Prostate gland (tissue), 2 donors: ENCODE data around the gene ZNRD2. TPM values are rescaled to one million over a fixed set of nuclear protein-coding genes. Genes with fewer than 3 reads are reported as not detected.
A peak's percentile ranks its signal among the peaks of the same experiment; 100 is the strongest.

Source experiments
- DNase-seq: peaks from one replicate; pipeline ENCODE4 v3.0.0-alpha.2; 2019; ENCODE audit warnings: low spot score
- H3K27ac ChIP-seq, 2 donors: fragments of 200-600 bp; sonication (generic); 2 replicates each; pipeline ENCODE4 v1.5.1; 2017 to 2019
- H3K27me3 ChIP-seq: fragments of 200-600 bp; sonication (generic); replicated peaks from 2 replicates; pipeline ENCODE4 v1.5.1; 2019; ENCODE audit not compliant: insufficient read depth
- H3K36me3 ChIP-seq, 2 donors: fragments of 200-600 bp; sonication (generic); 1 replicate in 1 of 2; 2 replicates in 1 of 2; pipeline versions ENCODE4 v1.5.1 to v1.8.1; 2017 to 2019
- H3K4me1 ChIP-seq: fragments of 200-600 bp; sonication (generic); replicated peaks from 2 replicates; pipeline ENCODE4 v1.5.1; 2019
- H3K4me3 ChIP-seq, 2 donors: fragments of 200-600 bp; sonication (generic); 2 replicates each; pipeline ENCODE4 v1.5.1; 2017 to 2019
- H3K9me3 ChIP-seq: fragments of 200-600 bp; sonication (generic); 2 replicates; pipeline ENCODE4 v1.5.1; 2017
- POLR2A ChIP-seq: fragments of 450-650 bp; IDR thresholded peaks from one replicate; pipeline ENCODE4 v1.6.1; 2016; ENCODE audit warnings: antibody characterized with exemption, mild to moderate bottlenecking
- POLR2AphosphoS5 ChIP-seq: sonication (generic); formaldehyde crosslinking; IDR thresholded peaks from one replicate; pipeline ENCODE4 v1.6.1; 2017; ENCODE audit warnings: antibody characterized with exemption
- WGBS: methylation state at CpG from one replicate; pipeline ENCODE4 v1.1.5; 2018; 5-methylcytosine and 5-hydroxymethylcytosine counted together
- intact Hi-C: fragments of 100-400 bp; cut with DNase I; formaldehyde crosslinking; loops from one replicate; pipeline ENCODE4 v1.14.2; 2022
- total RNA-seq, 2 donors: library from RNA; depleted of rRNA; stranded (reverse); fragments of >200 nt; gene quantifications; one replicate each; pipeline ENCODE4 v1.1.0, GENCODE V29; 2016
- TF ChIP-seq, protein P1 (sequence below), 4 experiments: fragments of 200-600 bp in 2 of 4; fragments of 450-650 bp in 2 of 4; sonication (generic) in 2 of 4; IDR thresholded peaks; 1 replicate in 3 of 4; 2 replicates in 1 of 4; pipeline ENCODE4 v1.5.1; 2016 to 2019; ENCODE audit warnings: antibody characterized with exemption in 4 of 4, mild to moderate bottlenecking in 2 of 4, moderate library complexity in 2 of 4

ZNRD2 gene
- total RNA-seq, 2 donors from 2014 or later: 72.8 to 98.1 TPM

DNA sequence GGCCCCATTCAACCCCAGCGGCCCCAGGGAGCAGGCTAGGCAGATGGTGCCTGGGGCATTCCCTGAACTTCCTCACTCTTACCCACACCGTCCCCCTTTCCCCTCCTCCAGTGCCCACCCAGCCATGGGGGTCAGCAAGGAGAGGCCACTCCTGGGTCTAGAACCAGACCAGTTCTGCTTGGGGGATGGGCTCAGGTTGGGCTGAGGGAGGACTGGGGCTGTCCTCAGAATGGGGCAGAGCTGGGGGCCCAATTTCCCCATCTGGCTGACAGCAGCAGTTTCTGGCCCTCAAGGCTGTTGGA, 33.0 kb upstream of the ZNRD2 start:
- H3K4me1 ChIP-seq: peaks cover 17% of the 10 kb centered on the region
- H3K36me3 ChIP-seq: peaks cover 7 to 27% of the 10 kb centered on the region in 2 donors
- TF ChIP-seq, protein P1, sequence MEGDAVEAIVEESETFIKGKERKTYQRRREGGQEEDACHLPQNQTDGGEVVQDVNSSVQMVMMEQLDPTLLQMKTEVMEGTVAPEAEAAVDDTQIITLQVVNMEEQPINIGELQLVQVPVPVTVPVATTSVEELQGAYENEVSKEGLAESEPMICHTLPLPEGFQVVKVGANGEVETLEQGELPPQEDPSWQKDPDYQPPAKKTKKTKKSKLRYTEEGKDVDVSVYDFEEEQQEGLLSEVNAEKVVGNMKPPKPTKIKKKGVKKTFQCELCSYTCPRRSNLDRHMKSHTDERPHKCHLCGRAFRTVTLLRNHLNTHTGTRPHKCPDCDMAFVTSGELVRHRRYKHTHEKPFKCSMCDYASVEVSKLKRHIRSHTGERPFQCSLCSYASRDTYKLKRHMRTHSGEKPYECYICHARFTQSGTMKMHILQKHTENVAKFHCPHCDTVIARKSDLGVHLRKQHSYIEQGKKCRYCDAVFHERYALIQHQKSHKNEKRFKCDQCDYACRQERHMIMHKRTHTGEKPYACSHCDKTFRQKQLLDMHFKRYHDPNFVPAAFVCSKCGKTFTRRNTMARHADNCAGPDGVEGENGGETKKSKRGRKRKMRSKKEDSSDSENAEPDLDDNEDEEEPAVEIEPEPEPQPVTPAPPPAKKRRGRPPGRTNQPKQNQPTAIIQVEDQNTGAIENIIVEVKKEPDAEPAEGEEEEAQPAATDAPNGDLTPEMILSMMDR (IDR thresholded peaks at IDR 0.05): no peak
- TF ChIP-seq POLR2A: no peak
- TF ChIP-seq POLR2AphosphoS5: no peak
- no peaks in the 10 kb centered on the region for H3K9me3 ChIP-seq
- intact Hi-C loops: no loop called here
- H3K4me3 ChIP-seq: no peak overlapping the region
- DNase-seq: no peak
- no peak overlapping the region for H3K27ac ChIP-seq
- 58% methylated on average over 2 of the region's 2 CpGs for WGBS
- no peaks in the 10 kb centered on the region for H3K27me3 ChIP-seq

DNA sequence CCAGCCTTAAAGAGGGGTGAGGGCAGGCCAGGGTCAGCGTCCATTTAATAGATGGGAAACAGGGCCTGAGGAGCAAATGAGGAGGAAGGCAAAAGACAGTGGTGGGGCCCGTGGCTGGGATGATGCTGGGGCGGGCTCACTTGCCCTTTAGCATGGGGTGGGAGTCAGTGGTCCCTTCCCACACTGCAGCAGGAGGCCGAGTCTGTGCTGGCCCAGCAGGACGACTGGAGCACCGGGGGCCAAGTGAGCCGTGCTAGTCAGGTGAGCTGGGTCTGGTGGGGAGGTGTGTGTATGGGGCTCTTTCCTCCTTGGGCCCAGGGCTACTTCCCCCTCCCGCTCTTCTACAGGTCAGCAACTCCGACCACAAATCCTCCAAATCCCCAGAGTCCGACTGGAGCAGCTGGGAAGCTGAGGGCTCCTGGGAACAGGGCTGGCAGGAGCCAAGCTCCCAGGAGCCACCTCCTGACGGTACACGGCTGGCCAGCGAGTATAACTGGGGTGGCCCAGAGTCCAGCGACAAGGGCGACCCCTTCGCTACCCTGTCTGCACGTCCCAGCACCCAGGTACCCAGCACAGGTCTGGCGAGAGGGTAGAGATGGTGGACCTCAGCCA, 32.6 kb upstream of the ZNRD2 start:
- H3K4me1 ChIP-seq: peaks cover 17% of the 10 kb centered on the region
- WGBS: 79% methylated on average over 18 of the region's 18 CpGs
- DNase-seq: no peak
- no peak overlapping the region for H3K4me3 ChIP-seq
- no peak overlapping the region for H3K27ac ChIP-seq
- no peak for TF ChIP-seq POLR2A
- TF ChIP-seq, protein P1 (IDR thresholded peaks at IDR 0.05): no peak
- no peak for TF ChIP-seq POLR2AphosphoS5
- intact Hi-C loops: no loop called here
- peaks cover 6 to 26% of the 10 kb centered on the region in 2 donors for H3K36me3 ChIP-seq
- H3K9me3 ChIP-seq: no peaks in the 10 kb centered on the region
- no peaks in the 10 kb centered on the region for H3K27me3 ChIP-seq

- peaks cover 17% of the 10 kb centered on the region for H3K4me1 ChIP-seq
- intact Hi-C loops: no loop called here
- H3K36me3 ChIP-seq: peaks cover 5 to 20% of the 10 kb centered on the region in 2 donors
- DNase-seq: no peak
- TF ChIP-seq POLR2AphosphoS5: no peak
- TF ChIP-seq POLR2A: no peak
- TF ChIP-seq, protein P1 (IDR thresholded peaks at IDR 0.05): no peak
- no peak overlapping the region for H3K4me3 ChIP-seq
- WGBS: 89% methylated on average over 38 of the region's 43 CpGs
- H3K9me3 ChIP-seq: no peaks in the 10 kb centered on the region
- no peaks in the 10 kb centered on the region for H3K27me3 ChIP-seq
- H3K27ac ChIP-seq: no peak overlapping the region
These were observed 31.9 kb upstream of the ZNRD2 start for GRCh38 chr11:65538232-65538914.

DNA sequence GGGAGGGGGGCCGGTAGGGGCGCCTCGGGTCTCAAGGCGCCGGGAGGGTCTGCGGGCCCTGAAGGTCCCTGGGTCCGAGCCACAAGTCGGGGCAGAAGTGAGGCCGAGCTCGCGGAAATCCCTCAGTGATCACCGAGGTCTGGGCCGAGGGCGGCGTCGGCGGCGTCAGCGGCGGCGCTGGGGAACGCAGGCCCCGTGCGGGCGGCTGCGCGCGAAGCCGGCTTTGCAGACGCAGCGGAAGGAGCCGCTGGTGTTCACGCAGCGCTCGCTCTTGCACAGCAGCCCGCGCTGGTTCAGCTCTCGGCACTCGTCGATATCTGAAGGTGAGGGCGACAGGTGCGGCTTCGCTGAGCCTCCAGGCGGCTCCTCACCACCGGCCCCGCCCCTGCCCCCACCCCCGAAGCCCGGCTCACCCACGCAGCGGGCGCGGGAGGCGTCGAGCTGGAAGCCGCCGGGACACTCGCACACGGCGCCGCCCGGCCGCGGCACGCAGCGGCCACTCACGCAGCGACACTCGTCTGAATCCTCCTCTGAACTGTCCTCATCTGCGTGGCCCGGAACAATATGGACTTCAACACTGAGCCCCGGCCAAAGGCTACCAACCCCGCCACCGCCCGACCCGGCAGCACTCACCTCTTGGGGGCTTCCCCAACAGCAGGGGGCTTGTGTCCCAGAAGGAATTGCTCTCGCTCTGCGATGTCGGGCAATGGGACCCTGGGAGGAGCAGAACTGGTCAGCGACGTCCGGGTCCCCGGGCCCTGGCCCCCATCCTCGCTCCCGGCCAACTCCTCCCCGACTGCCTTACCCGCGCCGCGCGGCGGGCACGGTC, 31.1 kb upstream of the ZNRD2 start:
- TF ChIP-seq, protein P1 (IDR thresholded peaks at IDR 0.05): no peak
- TF ChIP-seq POLR2AphosphoS5 (no peak), POLR2A (no peak)
- peak overlapping the region; percentile 80 to 89 for H3K27ac ChIP-seq
- H3K27me3 ChIP-seq: no peaks in the 10 kb centered on the region
- H3K4me1 ChIP-seq: peaks cover 17% of the 10 kb centered on the region
- H3K36me3 ChIP-seq: peaks cover 5 to 20% of the 10 kb centered on the region in 2 donors
- peak overlapping the region in 1 of 2 donors; percentile 50 for H3K4me3 ChIP-seq
- 79% methylated on average over 90 of the region's 92 CpGs for WGBS
- intact Hi-C loops: no loop called here
- DNase-seq: no peak
- H3K9me3 ChIP-seq: no peaks in the 10 kb centered on the region
